K562 (cell line): ENCODE results near the gene LAMP1. TPM values are rescaled to one million over a fixed set of nuclear protein-coding genes. Genes with fewer than 3 reads are reported as not detected.

Experiments used
- ATAC-seq: fragments of 200-7000 bp; cut with Tn5 transposase; 3 replicates; pipeline ENCODE4 v1.9.1; 2020; ENCODE audit warnings: moderate library complexity
- BruUV-seq: library from RNA; stranded (reverse); fragments of 400-500 nt; replicated peaks from 2 replicates; lab custom pipeline; 2021; lab: Mats Ljungman, UMichigan
- CTCF ChIA-PET: fragments of 300-600 bp; formaldehyde crosslinking; extraction: SDS; loops from one replicate; lab custom pipeline; 2021; ENCODE audit warnings: low intra/inter-chr PET ratio; lab: Yijun Ruan, JAX
- POLR2A ChIA-PET: fragments of 300-600, 350-650 bp; sonication (Branson Sonifier 250); formaldehyde crosslinking; extraction: SDS; loops from one replicate; lab custom pipeline; 2021; ENCODE audit warnings: antibody characterized with exemption, inconsistent platforms; lab: Yijun Ruan, JAX
- DNase-seq, 4 experiments: peaks; one replicate each; pipeline versions ENCODE4 v3.0.0 to v3.0.0-alpha.2; 2011 to 2018; ENCODE audit warnings: low spot score in 3 of 4, mixed read lengths in 3 of 4; ENCODE audit errors: extremely low read depth in 1 of 4
- FAIRE-seq: peaks from 2 replicates; lab custom pipeline; 2011; peaks lifted over from hg19 to GRCh38; lab: Jason Lieb, UNC
- H2AFZ ChIP-seq: 2 replicates; pipeline ENCODE4 v1.6.0; 2011; ENCODE audit warnings: low read depth, low read length, control low read depth, inconsistent platforms
- H3K27ac ChIP-seq: fragments of 200-600 bp; 3 replicates; pipeline ENCODE4 v1.8.0; 2011; ENCODE audit warnings: low read depth, mild to moderate bottlenecking, control low read depth, inconsistent platforms, low read length, moderate library complexity, mixed read lengths; ENCODE audit errors: extremely low read depth
- H3K27me3 ChIP-seq, 2 experiments: fragments of 300-600 bp in 1 of 2; 2 replicates in 1 of 2; 3 replicates in 1 of 2; pipeline versions ENCODE4 v1.6.0 to v1.8.0; 2011; ENCODE audit warnings: inconsistent platforms in 2 of 2, low read length in 2 of 2, mild to moderate bottlenecking in 1 of 2, mixed read lengths in 1 of 2, moderate library complexity in 1 of 2; ENCODE audit not compliant: control insufficient read depth in 2 of 2, insufficient read depth in 2 of 2
- H3K36me3 ChIP-seq: fragments of 300-600 bp; 3 replicates; pipeline ENCODE4 v1.8.0; 2011; ENCODE audit warnings: mild to moderate bottlenecking, low read length, inconsistent platforms; ENCODE audit not compliant: control insufficient read depth, insufficient read depth
- H3K4me1 ChIP-seq, 2 experiments: fragments of 200-600 bp in 1 of 2; replicated peaks in 1 of 2; 2 replicates in 1 of 2; 3 replicates in 1 of 2; pipeline versions ENCODE4 v1.5.1 to v1.8.0; 2011; ENCODE audit warnings: inconsistent platforms in 2 of 2, low read length in 2 of 2, mild to moderate bottlenecking in 1 of 2, mixed read lengths in 1 of 2, moderate library complexity in 1 of 2; ENCODE audit not compliant: control insufficient read depth in 2 of 2, insufficient read depth in 2 of 2
- H3K4me2 ChIP-seq: 2 replicates; pipeline ENCODE4 v1.6.1; 2011; ENCODE audit warnings: low read length, control low read depth, inconsistent platforms, mixed read lengths; ENCODE audit not compliant: insufficient read depth
- H3K4me3 ChIP-seq: fragments of 200-600 bp; sonication (generic), shearing (Covaris generic); 2 replicates; pipeline ENCODE4 v1.5.1; 2016; ENCODE audit warnings: control low read depth, inconsistent platforms
- H3K79me2 ChIP-seq: fragments of 200-600 bp; 3 replicates; pipeline ENCODE4 v1.8.0; 2011; ENCODE audit warnings: low read length, inconsistent platforms; ENCODE audit not compliant: control insufficient read depth, insufficient read depth
- H3K9ac ChIP-seq, 2 experiments: 2 replicates each; pipeline versions ENCODE4 v1.6.0 to v1.6.1; 2011; ENCODE audit warnings: low read depth in 2 of 2, low read length in 2 of 2, control low read depth in 1 of 2, inconsistent platforms in 1 of 2, mild to moderate bottlenecking in 1 of 2, mixed read lengths in 1 of 2; ENCODE audit not compliant: insufficient read depth in 1 of 2
- H3K9me1 ChIP-seq: one replicate; pipeline ENCODE4 v1.6.0; 2011; ENCODE audit warnings: inconsistent platforms, mild to moderate bottlenecking, low read length, moderate library complexity; ENCODE audit not compliant: control insufficient read depth, insufficient read depth
- H3K9me3 ChIP-seq: replicated peaks from 2 replicates; pipeline ENCODE4 v1.5.1; 2011; ENCODE audit warnings: low read depth, low read length, inconsistent platforms; ENCODE audit not compliant: control insufficient read depth, insufficient read depth
- H4K20me1 ChIP-seq: replicated peaks from 2 replicates; pipeline ENCODE4 v1.6.1; 2011; ENCODE audit warnings: low read length, inconsistent platforms, mixed read lengths; ENCODE audit not compliant: control insufficient read depth, insufficient read depth
- EHMT2 ChIP-seq: fragments of 450-650 bp; IDR thresholded peaks from 2 replicates; pipeline ENCODE4 v1.6.1; 2018; ENCODE audit warnings: antibody characterized with exemption
- FOXJ3 ChIP-seq: sonication (generic); formaldehyde crosslinking; IDR thresholded peaks from 2 replicates; pipeline ENCODE4 v1.4.0; 2020; ENCODE audit warnings: mild to moderate bottlenecking, missing genetic modification reagents
- MIER1 ChIP-seq: fragments of 450-650 bp; IDR thresholded peaks from 2 replicates; pipeline ENCODE4 v1.6.1; 2016; ENCODE audit warnings: antibody characterized with exemption, mild to moderate bottlenecking, low read depth
- MYBL2 ChIP-seq, 2 experiments: fragments of 450-650 bp in 1 of 2; sonication (generic) in 1 of 2; formaldehyde crosslinking in 1 of 2; IDR thresholded peaks; 2 replicates each; pipeline versions ENCODE4 v1.6.1 to v1.8.1; 2017 to 2022; ENCODE audit warnings: borderline replicate concordance in 1 of 2, inconsistent platforms in 1 of 2, low read depth in 1 of 2, mild to moderate bottlenecking in 1 of 2, missing genetic modification reagents in 1 of 2, moderate library complexity in 1 of 2
- NFYB ChIP-seq: IDR thresholded peaks from 2 replicates; pipeline ENCODE4 v1.6.1; 2011; ENCODE audit warnings: mild to moderate bottlenecking, moderate library complexity; ENCODE audit not compliant: insufficient read length; ENCODE audit errors: extremely low read depth
- SETDB1 ChIP-seq: IDR thresholded peaks from one replicate; pipeline ENCODE4 v1.6.1; 2012; ENCODE audit warnings: low read length, control low read depth, inconsistent platforms
- ZNF140 ChIP-seq: fragments of 250-450 bp; sonication (Bioruptor Pico); IDR thresholded peaks from 2 replicates; pipeline ENCODE4 v1.8.0; 2021; ENCODE audit warnings: moderate library complexity, mild to moderate bottlenecking, inconsistent platforms
- WGBS: fragments of 100-300 bp; shearing (Covaris generic); methylation state at CpG from one replicate; pipeline ENCODE4 v1.1.6; 2016; ENCODE audit warnings: low coverage, mixed read lengths; ENCODE audit not compliant: insufficient coverage; ENCODE audit errors: missing lambda C conversion rate; 5-methylcytosine and 5-hydroxymethylcytosine counted together
- in situ Hi-C: fragments of 300-500 bp; cut with MboI; formaldehyde crosslinking; loops from 4 replicates; pipeline ENCODE4 v1.15.0; 2018; ENCODE audit warnings: inconsistent platforms, mixed read lengths
- intact Hi-C: fragments of 100-400 bp; cut with micrococcal nuclease; formaldehyde crosslinking; loops from 2 replicates; pipeline ENCODE4 v1.14.2; 2022
- polyA plus RNA-seq, 8 experiments: library from polyadenylated mRNA; depleted of rRNA in 4 of 8; stranded (reverse) in 5 of 8; unstranded in 3 of 8; fragments of >200 nt; fragmentation: Nextera tagmentation in 2 of 8; fragmentation: Illumina TruSeq in 1 of 8; extraction: Ambion mirVana in 2 of 8; extraction: Trizol in 1 of 8; gene quantifications; 2 replicates each; pipeline versions ENCODE4 v1.2.1 to v1.2.3, GENCODE V29; 2011 to 2014; ENCODE audit warnings: inconsistent platforms in 1 of 8, missing spikeins in 1 of 8
- total RNA-seq, 7 experiments: library from RNA; depleted of rRNA in 6 of 7; stranded (reverse); fragments of >200 nt in 6 of 7; fragmentation: Illumina TruSeq in 2 of 7; extraction: Trizol in 2 of 7; gene quantifications; 2 replicates each; pipeline versions ENCODE4 v1.2.1 to v1.2.3, GENCODE V29; 2011 to 2021; ENCODE audit warnings: low replicate concordance in 1 of 7
- TF ChIP-seq, protein P1 (sequence below): sonication (generic); formaldehyde crosslinking; IDR thresholded peaks from 2 replicates; pipeline ENCODE4 v1.8.0; 2022; ENCODE audit warnings: missing genetic modification reagents, mild to moderate bottlenecking, moderate library complexity, borderline replicate concordance
- TF ChIP-seq, protein P2 (sequence below), 2 experiments: fragments of 450-650 bp; IDR thresholded peaks; 2 replicates each; pipeline ENCODE4 v1.6.1; 2016; ENCODE audit warnings: mild to moderate bottlenecking in 2 of 2, borderline replicate concordance in 1 of 2, low read depth in 1 of 2, moderate library complexity in 1 of 2
- TF ChIP-seq, protein P3 (sequence below): fragments of 250-450 bp; sonication (Bioruptor Pico); IDR thresholded peaks from 2 replicates; pipeline ENCODE4 v1.8.0; 2022; ENCODE audit warnings: moderate library complexity, mild to moderate bottlenecking, inconsistent platforms

LAMP1 gene
- total and polyA plus RNA-seq, 9 of the 15 experiments (the other 6 are each of a cell fraction or from before 2014, with no cell fraction given): 2.2 to 70.1 (median 30.5) TPM

DNA sequence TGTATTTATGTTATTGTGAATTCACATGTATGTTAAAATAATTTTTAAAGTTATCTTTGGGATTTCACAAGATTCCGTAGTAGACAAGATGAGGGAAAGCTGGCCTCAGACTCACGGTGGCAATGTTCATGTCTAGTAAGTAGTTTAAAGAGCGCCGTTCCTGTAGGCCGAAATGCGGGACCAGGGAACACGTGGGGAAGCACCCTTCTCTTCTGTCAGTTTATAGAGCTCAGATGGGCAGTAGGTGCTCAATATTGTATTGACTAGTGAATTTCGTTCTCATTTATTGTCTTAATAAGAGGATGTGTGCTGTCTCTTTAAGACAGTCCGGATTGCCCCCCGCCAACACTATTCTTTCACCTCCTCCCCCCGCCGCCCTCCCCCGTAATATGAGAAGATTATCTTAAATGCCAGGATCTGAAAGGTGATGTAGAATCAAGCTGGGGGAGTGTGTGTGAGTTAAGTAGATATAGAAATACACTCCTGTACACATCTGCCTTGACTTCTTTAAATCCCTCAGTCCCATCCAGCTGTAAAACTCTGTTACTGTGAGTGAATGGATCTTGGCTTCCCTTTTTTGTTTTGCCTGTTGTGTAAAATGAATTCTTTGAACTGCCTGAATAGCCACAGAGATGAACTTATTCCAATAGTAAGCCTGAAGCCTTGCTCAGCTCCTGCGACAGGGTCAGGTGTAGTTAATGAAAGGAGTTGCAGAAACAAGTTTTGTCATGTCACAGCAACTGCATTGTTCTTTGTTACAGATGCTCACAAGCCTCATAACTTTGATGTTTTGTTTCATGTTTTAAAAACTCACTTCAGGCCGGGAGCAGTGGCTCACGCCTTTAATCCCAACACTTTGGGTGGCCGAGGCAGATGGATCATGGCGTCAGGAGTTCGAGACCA lies 1.3 kb downstream of the LAMP1 start:
- intact Hi-C loops (loop anchor here (5.0 kb wide), 1 partner anchor 59 kb away; no protein-coding TSS in a partner anchor), in situ Hi-C loops (no loop called here)
- 7% methylated on average over 14 of the region's 19 CpGs for WGBS
- Histone ChIP-seq H3K9me1 (no peaks in the 10 kb centered on the region), H3K36me3 (peaks cover 14% of the 10 kb centered on the region; the same call in 2 of the 3 replicates), H3K4me1 (peaks cover 4 to 22% of the 10 kb centered on the region in 2 experiments; a peak in 4 of 5 replicates), H4K20me1 (0 out of 2 replicates have a peak, but pooled peaks cover 4% of the 10 kb centered on the region), H3K9me3 (no peaks in the 10 kb centered on the region), H3K4me3 (peak overlapping the region; percentile 87), H3K9ac (peak overlapping the region; percentile 79 to 96), H3K27ac (peak overlapping the region; percentile 70), H3K79me2 (peaks cover 45% of the 10 kb centered on the region), H3K4me2 (peak overlapping the region; percentile 88), H3K27me3 (no peaks in the 10 kb centered on the region), H2AFZ (no peak overlapping the region)
- TSS peak; percentile 77 for BruUV-seq
- FAIRE-seq: peak; percentile 32
- CTCF ChIA-PET: interaction anchor here (0.7 kb wide), 1 partner anchor 88 kb away, joined by 3 read pairs; no protein-coding TSS in a partner anchor
- peak; percentile 48 for ATAC-seq
- peak in 3 of 4 experiments; percentile 26 to 70 (median 60) for DNase-seq
- POLR2A ChIA-PET: interaction anchor here (0.7 kb wide), 1 partner anchor 15 kb away, joined by 3 read pairs; no protein-coding TSS in a partner anchor
- no peak for TF ChIP-seq MIER1
- no peak for TF ChIP-seq EHMT2
- no peak for TF ChIP-seq NFYB
- TF ChIP-seq, protein P1, sequence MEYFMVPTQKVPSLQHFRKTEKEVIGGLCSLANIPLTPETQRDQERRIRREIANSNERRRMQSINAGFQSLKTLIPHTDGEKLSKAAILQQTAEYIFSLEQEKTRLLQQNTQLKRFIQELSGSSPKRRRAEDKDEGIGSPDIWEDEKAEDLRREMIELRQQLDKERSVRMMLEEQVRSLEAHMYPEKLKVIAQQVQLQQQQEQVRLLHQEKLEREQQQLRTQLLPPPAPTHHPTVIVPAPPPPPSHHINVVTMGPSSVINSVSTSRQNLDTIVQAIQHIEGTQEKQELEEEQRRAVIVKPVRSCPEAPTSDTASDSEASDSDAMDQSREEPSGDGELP (CRISPR knock-in tag): no peak
- no peak for TF ChIP-seq MYBL2 (IDR thresholded peaks at IDR 0.05; ENCODE audit: low read depth)
- TF ChIP-seq MYBL2 (CRISPR knock-in tag; IDR thresholded peaks at IDR 0.05; ENCODE audit: borderline replicate concordance): no peak
- TF ChIP-seq, protein P2, sequence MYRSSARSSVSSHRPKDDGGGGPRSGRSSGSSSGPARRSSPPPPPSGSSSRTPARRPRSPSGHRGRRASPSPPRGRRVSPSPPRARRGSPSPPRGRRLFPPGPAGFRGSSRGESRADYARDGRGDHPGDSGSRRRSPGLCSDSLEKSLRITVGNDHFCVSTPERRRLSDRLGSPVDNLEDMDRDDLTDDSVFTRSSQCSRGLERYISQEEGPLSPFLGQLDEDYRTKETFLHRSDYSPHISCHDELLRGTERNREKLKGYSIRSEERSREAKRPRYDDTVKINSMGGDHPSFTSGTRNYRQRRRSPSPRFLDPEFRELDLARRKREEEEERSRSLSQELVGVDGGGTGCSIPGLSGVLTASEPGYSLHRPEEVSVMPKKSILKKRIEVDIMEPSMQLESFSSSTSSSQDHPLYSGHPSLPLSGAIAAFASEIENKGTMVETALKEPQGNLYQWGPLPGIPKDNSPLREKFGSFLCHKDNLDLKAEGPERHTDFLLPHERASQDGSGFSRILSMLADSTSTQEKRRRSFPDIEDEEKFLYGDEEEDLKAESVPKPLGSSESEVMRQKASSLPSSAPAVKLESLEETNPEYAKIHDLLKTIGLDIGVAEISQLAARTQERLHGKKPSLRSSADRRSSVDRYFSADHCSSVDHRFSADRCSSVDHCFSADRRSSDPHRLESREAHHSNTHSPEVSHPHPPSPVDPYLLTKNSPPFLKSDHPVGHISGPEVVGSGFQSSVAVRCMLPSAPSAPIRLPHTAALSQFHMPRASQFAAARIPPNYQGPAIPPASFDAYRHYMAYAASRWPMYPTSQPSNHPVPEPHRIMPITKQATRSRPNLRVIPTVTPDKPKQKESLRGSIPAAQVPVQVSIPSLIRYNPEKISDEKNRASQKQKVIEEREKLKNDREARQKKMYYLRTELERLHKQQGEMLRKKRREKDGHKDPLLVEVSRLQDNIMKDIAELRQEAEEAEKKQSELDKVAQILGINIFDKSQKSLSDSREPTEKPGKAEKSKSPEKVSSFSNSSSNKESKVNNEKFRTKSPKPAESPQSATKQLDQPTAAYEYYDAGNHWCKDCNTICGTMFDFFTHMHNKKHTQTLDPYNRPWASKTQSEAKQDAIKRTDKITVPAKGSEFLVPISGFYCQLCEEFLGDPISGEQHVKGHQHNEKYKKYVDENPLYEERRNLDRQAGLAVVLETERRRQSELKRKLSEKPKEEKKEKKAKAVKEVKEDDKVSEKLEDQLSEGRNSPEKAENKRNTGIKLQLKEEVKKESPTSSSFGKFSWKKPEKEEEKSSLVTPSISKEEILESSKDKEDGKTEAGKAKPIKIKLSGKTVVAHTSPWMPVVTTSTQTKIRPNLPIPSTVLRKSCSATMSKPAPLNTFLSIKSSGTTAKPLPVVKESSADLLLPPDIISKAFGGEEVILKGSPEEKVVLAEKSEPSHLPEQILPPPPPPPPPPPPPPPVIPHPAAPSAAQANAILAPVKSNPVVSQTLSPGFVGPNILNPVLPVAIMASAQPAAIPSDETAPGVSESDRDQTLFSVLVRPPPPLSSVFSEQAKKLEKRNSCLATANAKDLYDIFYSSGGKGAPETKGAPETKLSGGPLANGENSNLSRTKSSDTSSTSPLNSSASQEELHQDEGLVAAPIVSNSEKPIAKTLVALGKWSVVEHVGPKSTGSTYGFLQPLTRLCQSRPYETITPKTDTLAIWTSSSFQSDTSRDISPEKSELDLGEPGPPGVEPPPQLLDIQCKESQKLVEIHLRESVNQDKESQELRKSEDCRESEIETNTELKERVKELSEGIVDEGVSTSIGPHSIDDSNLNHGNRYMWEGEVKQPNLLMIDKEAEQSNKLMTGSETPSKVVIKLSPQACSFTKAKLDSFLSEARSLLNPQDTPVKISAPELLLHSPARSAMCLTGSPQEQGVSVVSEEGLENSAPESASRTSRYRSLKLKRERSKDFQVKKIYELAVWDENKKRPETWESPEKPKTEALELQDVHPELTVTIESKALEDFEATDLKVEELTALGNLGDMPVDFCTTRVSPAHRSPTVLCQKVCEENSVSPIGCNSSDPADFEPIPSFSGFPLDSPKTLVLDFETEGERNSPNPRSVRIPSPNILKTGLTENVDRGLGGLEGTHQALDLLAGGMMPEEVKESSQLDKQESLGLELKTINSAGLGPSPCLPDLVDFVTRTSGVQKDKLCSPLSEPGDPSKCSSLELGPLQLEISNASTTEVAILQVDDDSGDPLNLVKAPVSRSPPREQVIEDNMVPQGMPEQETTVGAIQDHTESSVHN (IDR thresholded peaks at IDR 0.05; ENCODE audit: borderline replicate concordance in 1 of 2, low read depth in 1 of 2): no peak
- TF ChIP-seq, protein P3, sequence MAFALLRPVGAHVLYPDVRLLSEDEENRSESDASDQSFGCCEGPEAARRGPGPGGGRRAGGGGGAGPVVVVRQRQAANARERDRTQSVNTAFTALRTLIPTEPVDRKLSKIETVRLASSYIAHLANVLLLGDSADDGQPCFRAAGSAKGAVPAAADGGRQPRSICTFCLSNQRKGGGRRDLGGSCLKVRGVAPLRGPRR (CRISPR knock-in tag): no peak
- no peak for TF ChIP-seq FOXJ3
- no peak for TF ChIP-seq ZNF140 (CRISPR knock-in tag)
- TF ChIP-seq SETDB1: no peak
